ENCODE data around the gene CCDC70.

Gene CCDC70

DNA sequence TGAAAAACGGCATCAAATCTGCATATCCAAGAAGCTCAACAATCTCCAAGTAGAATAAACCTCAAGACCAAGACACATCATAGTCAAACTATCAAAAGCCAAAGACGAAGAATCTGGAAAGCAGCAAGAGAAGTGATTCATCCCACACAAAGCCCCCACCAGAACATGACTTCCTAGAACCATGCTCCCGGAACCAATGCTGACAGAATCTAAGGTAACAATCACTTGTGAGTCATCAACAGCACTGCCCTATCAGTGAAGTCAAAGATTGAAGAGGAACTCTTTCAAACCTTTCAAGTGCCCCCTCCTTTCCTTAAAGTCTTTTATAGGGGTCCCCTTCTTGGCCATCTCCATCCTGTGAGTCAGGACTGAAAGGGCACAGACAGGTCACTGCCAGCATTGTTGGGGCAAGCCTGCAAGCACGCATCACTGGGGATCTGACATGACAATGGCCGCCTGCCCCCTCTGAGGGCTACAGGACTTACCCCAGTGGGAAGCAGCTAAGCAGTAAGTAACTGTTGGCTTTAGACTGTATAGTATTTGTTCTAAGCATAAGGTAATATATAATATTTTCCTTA, at the start of gene CCDC70:
CCDC70 (plus strand) TSS at position 247 of the 578 bp plus-strand sequence. CDS start 3,443 bp downstream, outside the sequence.
- TF ChIP-seq, protein P1, sequence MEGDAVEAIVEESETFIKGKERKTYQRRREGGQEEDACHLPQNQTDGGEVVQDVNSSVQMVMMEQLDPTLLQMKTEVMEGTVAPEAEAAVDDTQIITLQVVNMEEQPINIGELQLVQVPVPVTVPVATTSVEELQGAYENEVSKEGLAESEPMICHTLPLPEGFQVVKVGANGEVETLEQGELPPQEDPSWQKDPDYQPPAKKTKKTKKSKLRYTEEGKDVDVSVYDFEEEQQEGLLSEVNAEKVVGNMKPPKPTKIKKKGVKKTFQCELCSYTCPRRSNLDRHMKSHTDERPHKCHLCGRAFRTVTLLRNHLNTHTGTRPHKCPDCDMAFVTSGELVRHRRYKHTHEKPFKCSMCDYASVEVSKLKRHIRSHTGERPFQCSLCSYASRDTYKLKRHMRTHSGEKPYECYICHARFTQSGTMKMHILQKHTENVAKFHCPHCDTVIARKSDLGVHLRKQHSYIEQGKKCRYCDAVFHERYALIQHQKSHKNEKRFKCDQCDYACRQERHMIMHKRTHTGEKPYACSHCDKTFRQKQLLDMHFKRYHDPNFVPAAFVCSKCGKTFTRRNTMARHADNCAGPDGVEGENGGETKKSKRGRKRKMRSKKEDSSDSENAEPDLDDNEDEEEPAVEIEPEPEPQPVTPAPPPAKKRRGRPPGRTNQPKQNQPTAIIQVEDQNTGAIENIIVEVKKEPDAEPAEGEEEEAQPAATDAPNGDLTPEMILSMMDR (IDR thresholded peaks at IDR 0.05; ENCODE audit: low read depth, low read length) = no peak
- TF ChIP-seq MYC (IDR thresholded peaks at IDR 0.05; ENCODE audit: low read depth, low read length) = no peak
- TF ChIP-seq MAX (IDR thresholded peaks at IDR 0.05; ENCODE audit: low read depth, low read length) = no peak
- no peak for TF ChIP-seq POLR2A (IDR thresholded peaks at IDR 0.05; ENCODE audit: extremely low read depth, insufficient read length)
- peak; percentile 29 for DNase-seq (ENCODE audit: low read depth)
- no peak within 1 kb of the TSS for H3K4me3 ChIP-seq (ENCODE audit: low read depth, low read length)

GRCh38 chr13:51814071-51814470, 47.7 kb upstream of the CCDC70 start:
- DNase-seq (ENCODE audit: low read depth) = no peak
- TF ChIP-seq MAX (IDR thresholded peaks at IDR 0.05; ENCODE audit: low read depth, low read length) = no peak
- TF ChIP-seq MYC (IDR thresholded peaks at IDR 0.05; ENCODE audit: low read depth, low read length) = no peak
- TF ChIP-seq POLR2A (IDR thresholded peaks at IDR 0.05; ENCODE audit: extremely low read depth, insufficient read length) = no peak
- TF ChIP-seq, protein P1 (IDR thresholded peaks at IDR 0.05; ENCODE audit: low read depth, low read length) = no peak
- no peak overlapping the region for H3K4me3 ChIP-seq (ENCODE audit: low read depth, low read length)

- DNase-seq (ENCODE audit: low read depth) = peak; percentile 87
- TF ChIP-seq MYC (IDR thresholded peaks at IDR 0.05; ENCODE audit: low read depth, low read length) (peak; percentile 50; the same call in 1 of the 2 replicates), POLR2A (IDR thresholded peaks at IDR 0.05; ENCODE audit: extremely low read depth, insufficient read length) (no peak), MAX (IDR thresholded peaks at IDR 0.05; ENCODE audit: low read depth, low read length) (peak; percentile 47; the same call in 1 of the 2 replicates)
- TF ChIP-seq, protein P1 (IDR thresholded peaks at IDR 0.05; ENCODE audit: low read depth, low read length) = peak; percentile 85
- H3K4me3 ChIP-seq (ENCODE audit: low read depth, low read length) = no peak overlapping the region
Measured at GRCh38 chr13:51814825-51815650, 46.7 kb upstream of the CCDC70 start.

- no peak for DNase-seq (ENCODE audit: low read depth)
- TF ChIP-seq MYC (IDR thresholded peaks at IDR 0.05; ENCODE audit: low read depth, low read length) (no peak), MAX (IDR thresholded peaks at IDR 0.05; ENCODE audit: low read depth, low read length) (no peak), POLR2A (IDR thresholded peaks at IDR 0.05; ENCODE audit: extremely low read depth, insufficient read length) (no peak)
- TF ChIP-seq, protein P1 (IDR thresholded peaks at IDR 0.05; ENCODE audit: low read depth, low read length) = no peak
- H3K4me3 ChIP-seq (ENCODE audit: low read depth, low read length) = no peak overlapping the region
Measured at GRCh38 chr13:51815848-51816247, 45.9 kb upstream of the CCDC70 start.

DNA sequence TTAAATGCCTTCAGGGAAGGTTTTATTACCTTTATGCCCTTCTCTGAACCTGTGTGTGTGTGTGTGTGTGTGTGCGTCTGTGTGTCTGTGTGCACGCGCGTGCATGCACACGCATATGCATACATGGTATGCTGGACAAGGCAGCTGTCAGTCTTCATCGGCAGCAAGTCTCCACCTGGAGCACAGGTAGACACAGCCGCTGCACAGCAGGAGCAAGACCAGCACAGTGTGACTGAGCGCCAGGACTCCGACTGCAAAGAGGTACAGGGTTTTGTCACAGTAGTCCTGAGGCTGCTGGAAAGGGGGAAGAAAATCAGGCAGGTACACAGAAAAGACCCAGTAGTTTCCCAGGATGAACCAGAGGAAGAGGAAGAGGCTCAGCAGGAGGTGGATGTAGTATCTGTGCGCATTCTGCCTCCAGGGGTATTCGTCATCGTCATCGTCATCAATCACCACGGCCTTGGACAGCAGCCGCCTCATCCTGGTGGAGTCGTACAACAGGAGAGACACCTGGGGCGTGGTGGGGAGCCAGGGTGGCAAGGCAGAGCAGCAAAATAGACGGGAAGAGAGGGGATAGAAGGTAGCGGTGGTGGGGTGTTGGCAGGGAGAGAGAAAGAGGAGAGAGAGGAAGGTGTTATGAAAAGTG, 45.0 kb upstream of the CCDC70 start:
- TF ChIP-seq, protein P1 (IDR thresholded peaks at IDR 0.05; ENCODE audit: low read depth, low read length) = no peak
- TF ChIP-seq POLR2A (IDR thresholded peaks at IDR 0.05; ENCODE audit: extremely low read depth, insufficient read length) (no peak), MAX (IDR thresholded peaks at IDR 0.05; ENCODE audit: low read depth, low read length) (no peak), MYC (IDR thresholded peaks at IDR 0.05; ENCODE audit: low read depth, low read length) (no peak)
- H3K4me3 ChIP-seq (ENCODE audit: low read depth, low read length) = no peak overlapping the region
- no peak for DNase-seq (ENCODE audit: low read depth)

Measured in NB4 (cell line).